Adrenal gland (tissue), 5 donors: ENCODE results near the gene RIBC2.
"Not testable (repeated sequence)": the region's sequence is repeated elsewhere in the genome, so short reads cannot be mapped to it uniquely, and the experiment has no call there.

ENCODE experiments used
- CTCF ChIP-seq, 6 experiments: fragments of 450-650 bp in 4 of 6; fragments of 200-600 bp in 2 of 6; sonication (generic) in 1 of 6; IDR thresholded peaks; 1 replicate in 5 of 6; 2 replicates in 1 of 6; pipeline versions ENCODE4 v1.5.1 to v1.8.0; 2016 to 2021; ENCODE audit warnings: antibody characterized with exemption in 6 of 6, mild to moderate bottlenecking in 2 of 6, moderate library complexity in 1 of 6
- POLR2A ChIP-seq, 2 donors: fragments of 450-650 bp; IDR thresholded peaks; one replicate each; pipeline ENCODE4 v1.6.1; 2017; ENCODE audit warnings: antibody characterized with exemption in 2 of 2, mild to moderate bottlenecking in 2 of 2, moderate library complexity in 1 of 2
- donor health status: DM: no; HTN: no; CAD: no.

DNA sequence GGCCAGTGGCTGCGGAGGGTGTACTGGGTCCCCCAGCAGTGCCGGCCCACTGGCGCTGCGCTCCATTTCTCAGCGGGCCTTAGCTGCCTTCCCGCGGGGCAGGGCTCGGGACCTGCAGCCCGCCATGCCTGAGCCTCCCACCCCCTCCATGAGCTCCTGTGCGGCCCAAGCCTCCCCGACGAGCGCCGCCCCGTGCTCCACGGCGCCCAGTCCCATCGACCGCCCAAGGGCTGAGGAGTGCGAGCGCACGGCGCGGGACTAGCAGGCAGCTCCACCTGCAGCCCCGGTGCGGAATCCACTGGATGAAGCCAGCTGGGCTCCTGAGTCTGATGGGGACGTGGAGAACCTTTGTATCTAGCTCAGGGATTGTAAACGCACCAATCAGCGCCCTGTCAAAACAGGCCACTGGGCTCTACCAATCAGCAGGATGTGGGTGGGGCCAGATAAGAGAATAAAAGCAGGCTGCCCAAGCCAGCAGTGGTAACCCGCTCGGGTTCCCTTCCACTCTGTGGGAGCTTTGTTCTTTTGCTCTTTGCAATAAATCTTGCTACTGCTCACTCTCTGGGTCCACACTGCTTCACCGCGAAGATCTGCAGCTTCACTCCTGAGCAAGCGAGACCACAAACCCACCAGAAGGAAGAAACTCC is 23.5 kb downstream of the RIBC2 start:
- not testable (repeated sequence) for TF ChIP-seq CTCF, POLR2A (IDR thresholded peaks at IDR 0.05)
